SH-SY5Y (cell line): Measurements from ENCODE around the gene STXBP4.

ENCODE experiments used
- GATA2 ChIP-seq: IDR thresholded peaks from 2 replicates; pipeline ENCODE4 v1.6.1; 2011; ENCODE audit warnings: mild to moderate bottlenecking, low read depth, low read length
- GATA3 ChIP-seq: IDR thresholded peaks from 2 replicates; pipeline ENCODE4 v1.6.1; 2011; ENCODE audit warnings: low read depth, mild to moderate bottlenecking, low read length, moderate library complexity

- no peak for TF ChIP-seq GATA2
- TF ChIP-seq GATA3: no peak
Observed at GRCh38 chr17:54971901-54972300, 3.3 kb downstream of the STXBP4 start.
